H1 (cell line): Measurements from ENCODE around the gene RXRA. TPM values are rescaled to one million over a fixed set of nuclear protein-coding genes. Genes with fewer than 3 reads are reported as not detected.

Experiments
- CTCF ChIA-PET: fragments of 300-600 bp; sonication (Branson Sonifier 250); formaldehyde crosslinking; loops from one replicate; lab custom pipeline; 2021; ENCODE audit not compliant: partially characterized antibody; lab: Charles Lee
- POLR2A ChIA-PET: fragments of 300-600 bp; sonication (Branson Sonifier 250); formaldehyde crosslinking; loops from one replicate; lab custom pipeline; 2021; ENCODE audit warnings: inconsistent platforms; ENCODE audit not compliant: partially characterized antibody; lab: Charles Lee
- DNase-seq, 2 experiments: peaks; one replicate each; pipeline versions ENCODE4 v3.0.0 to v3.0.0-alpha.2; 2010 to 2022; ENCODE audit warnings: low spot score in 2 of 2, low read depth in 1 of 2, mixed read lengths in 1 of 2
- FAIRE-seq: peaks from 2 replicates; lab custom pipeline; 2011; peaks lifted over from hg19 to GRCh38; lab: Jason Lieb, UNC
- H2AFZ ChIP-seq: 2 replicates; pipeline ENCODE4 v1.8.1; 2012; ENCODE audit warnings: low read length, inconsistent platforms
- H2AK5ac ChIP-seq: 2 replicates; pipeline ENCODE4 v1.6.1; 2013; ENCODE audit warnings: low read depth, low read length
- H2BK120ac ChIP-seq: replicated peaks from 2 replicates; pipeline ENCODE3; 2013; ENCODE audit warnings: low read depth, low read length, inconsistent platforms
- H2BK12ac ChIP-seq: 2 replicates; pipeline ENCODE4 v1.6.1; 2013; ENCODE audit warnings: low read depth, low read length
- H2BK15ac ChIP-seq: 2 replicates; pipeline ENCODE4 v1.6.1; 2013; ENCODE audit warnings: low read length
- H2BK20ac ChIP-seq: 2 replicates; pipeline ENCODE4 v1.6.1; 2013; ENCODE audit warnings: low read length
- H2BK5ac ChIP-seq: 2 replicates; pipeline ENCODE4 v1.6.1; 2013; ENCODE audit warnings: low read depth, low read length
- H3K14ac ChIP-seq: 2 replicates; pipeline ENCODE4 v1.6.1; 2013; ENCODE audit warnings: inconsistent platforms; ENCODE audit not compliant: insufficient read length
- H3K18ac ChIP-seq: 2 replicates; pipeline ENCODE4 v1.6.1; 2013; ENCODE audit warnings: low read length; ENCODE audit errors: extremely low read depth
- H3K23ac ChIP-seq: 2 replicates; pipeline ENCODE4 v1.6.1; 2013; ENCODE audit warnings: inconsistent platforms; ENCODE audit not compliant: insufficient read length
- H3K23me2 ChIP-seq: 2 replicates; pipeline ENCODE4 v1.6.1; 2013; ENCODE audit warnings: low read depth, low read length
- H3K27ac ChIP-seq: 2 replicates; pipeline ENCODE4 v1.6.1; 2011; ENCODE audit warnings: low read depth, low read length, inconsistent platforms
- H3K27me3 ChIP-seq, 4 experiments: replicated peaks in 1 of 4; 1 replicate in 1 of 4; 2 replicates in 3 of 4; pipeline versions ENCODE4 v1.6.1 to v1.8.1; 2011 to 2013; ENCODE audit warnings: low read length in 3 of 4, mild to moderate bottlenecking in 3 of 4, inconsistent platforms in 2 of 4, mixed read lengths in 2 of 4, moderate library complexity in 1 of 4; ENCODE audit not compliant: control insufficient read depth in 3 of 4, insufficient read depth in 3 of 4; ENCODE audit errors: extremely low read depth in 1 of 4
- H3K36me3 ChIP-seq, 4 experiments: 2 replicates each; pipeline versions ENCODE4 v1.6.1 to v1.8.1; 2011 to 2013; ENCODE audit warnings: mild to moderate bottlenecking in 4 of 4, low read length in 3 of 4, moderate library complexity in 2 of 4, control low read depth in 1 of 4, inconsistent platforms in 1 of 4; ENCODE audit not compliant: insufficient read depth in 4 of 4, control insufficient read depth in 2 of 4
- H3K4ac ChIP-seq: replicated peaks from 2 replicates; pipeline ENCODE3; 2013; ENCODE audit warnings: low read length, low read depth, mixed read lengths, inconsistent platforms; ENCODE audit not compliant: insufficient read length
- H3K4me1 ChIP-seq, 4 experiments: replicated peaks in 1 of 4; 1 replicate in 1 of 4; 2 replicates in 3 of 4; pipeline versions ENCODE4 v1.6.1 to v1.8.1; 2011 to 2013; ENCODE audit warnings: low read length in 3 of 4, inconsistent platforms in 2 of 4, mixed read lengths in 1 of 4; ENCODE audit not compliant: insufficient read depth in 4 of 4, control insufficient read depth in 3 of 4
- H3K4me2 ChIP-seq, 2 experiments: 2 replicates each; pipeline versions ENCODE4 v1.6.1 to v1.8.1; 2011 to 2013; ENCODE audit warnings: low read depth in 2 of 2, low read length in 2 of 2, control low read depth in 1 of 2, inconsistent platforms in 1 of 2, mild to moderate bottlenecking in 1 of 2; ENCODE audit not compliant: insufficient read depth in 1 of 2
- H3K4me3 ChIP-seq, 4 experiments: fragments of 200-600, 300-600 bp in 1 of 4; sonication (generic), shearing (Covaris generic), sonication (Bioruptor Twin) in 1 of 4; 2 replicates each; pipeline versions ENCODE4 v1.5.1 to v1.8.1; 2011 to 2016; ENCODE audit warnings: low read length in 4 of 4, low read depth in 3 of 4, control low read depth in 2 of 4, inconsistent platforms in 2 of 4, mild to moderate bottlenecking in 2 of 4, mixed read lengths in 1 of 4, moderate library complexity in 1 of 4; ENCODE audit not compliant: insufficient read depth in 2 of 4; ENCODE audit errors: extremely low read depth in 1 of 4
- H3K56ac ChIP-seq: replicated peaks from 2 replicates; pipeline ENCODE3; 2013; ENCODE audit warnings: low read depth, mild to moderate bottlenecking, mixed read lengths, low read length, inconsistent platforms; ENCODE audit not compliant: insufficient read length
- H3K79me1 ChIP-seq: 2 replicates; pipeline ENCODE4 v1.6.1; 2013; ENCODE audit warnings: low read depth, low read length, control low read depth
- H3K79me2 ChIP-seq, 2 experiments: 2 replicates each; pipeline versions ENCODE4 v1.6.1 to v1.8.1; 2012 to 2013; ENCODE audit warnings: low read length in 2 of 2, mild to moderate bottlenecking in 2 of 2, inconsistent platforms in 1 of 2; ENCODE audit not compliant: insufficient read depth in 2 of 2, control insufficient read depth in 1 of 2
- H3K9ac ChIP-seq, 4 experiments: replicated peaks in 1 of 4; 1 replicate in 1 of 4; 2 replicates in 3 of 4; pipeline versions ENCODE4 v1.6.1 to v1.8.1; 2011 to 2013; ENCODE audit warnings: low read depth in 3 of 4, low read length in 3 of 4, control low read depth in 2 of 4, mild to moderate bottlenecking in 2 of 4, moderate library complexity in 2 of 4, inconsistent platforms in 1 of 4; ENCODE audit errors: extremely low read depth in 1 of 4
- H3K9me3 ChIP-seq, 2 experiments: 2 replicates each; pipeline versions ENCODE4 v1.6.1 to v1.8.1; 2012 to 2013; ENCODE audit warnings: mild to moderate bottlenecking in 2 of 2, moderate library complexity in 2 of 2, control low read depth in 1 of 2, inconsistent platforms in 1 of 2, low read depth in 1 of 2, low read length in 1 of 2, mixed read lengths in 1 of 2; ENCODE audit not compliant: insufficient read depth in 2 of 2
- H4K20me1 ChIP-seq, 2 experiments: replicated peaks in 1 of 2; 2 replicates each; pipeline versions ENCODE3 to v1.8.1; 2011 to 2013; ENCODE audit warnings: inconsistent platforms in 2 of 2, low read length in 2 of 2, mild to moderate bottlenecking in 1 of 2; ENCODE audit not compliant: insufficient read depth in 2 of 2, control insufficient read depth in 1 of 2
- H4K5ac ChIP-seq: 2 replicates; pipeline ENCODE4 v1.6.1; 2013; ENCODE audit warnings: low read length, low read depth, mixed read lengths, inconsistent platforms; ENCODE audit not compliant: insufficient read length
- H4K8ac ChIP-seq: 2 replicates; pipeline ENCODE4 v1.8.0; 2013; ENCODE audit warnings: mild to moderate bottlenecking, moderate library complexity, low read length, inconsistent platforms; ENCODE audit not compliant: insufficient read depth; ENCODE audit errors: extremely low read depth
- H4K91ac ChIP-seq: replicated peaks from 2 replicates; pipeline ENCODE3; 2013; ENCODE audit warnings: low read length, mixed read lengths, inconsistent platforms; ENCODE audit not compliant: insufficient read length
- WGBS, 2 experiments: shearing (Covaris generic) in 1 of 2; methylation state at CpG; one replicate each; pipeline versions ENCODE4 v1.1.6 to v1.1.7; 2013 to 2015; ENCODE audit warnings: low lambda C conversion rate in 2 of 2, mixed read lengths in 2 of 2, inconsistent platforms in 1 of 2, low coverage in 1 of 2, missing lambda C conversion rate in 1 of 2; ENCODE audit not compliant: insufficient replicate concordance in 2 of 2, insufficient coverage in 1 of 2, insufficient read length in 1 of 2; ENCODE audit errors: extremely low coverage in 1 of 2, missing lambda C conversion rate in 1 of 2; 5-methylcytosine and 5-hydroxymethylcytosine counted together
- polyA plus RNA-seq, 7 experiments: library from polyadenylated mRNA; depleted of rRNA in 3 of 7; stranded (reverse) in 5 of 7; unstranded in 2 of 7; fragments of >200 nt in 5 of 7; fragments of 200-250 nt in 2 of 7; gene quantifications; 1 replicate in 5 of 7; 2 replicates in 1 of 7; 4 replicates in 1 of 7; pipeline versions ENCODE4 v1.2.1 to v1.2.3, GENCODE V29; 2011 to 2013; ENCODE audit warnings: missing spikeins in 2 of 7, mixed read lengths in 2 of 7
- total RNA-seq: library from RNA; stranded (reverse); fragmentation: NEBNext Ultra II Directional; extraction: Animal tissue kit (Norgen Biotek cat#: 25700); gene quantifications from 2 replicates; pipeline ENCODE4 v1.2.1, GENCODE V29; 2021

RXRA gene
- total and polyA plus RNA-seq, 2 of the 8 experiments (the other 6 are each of a cell fraction or from before 2014, with no cell fraction given), result 9.8 to 29.4 TPM

DNA sequence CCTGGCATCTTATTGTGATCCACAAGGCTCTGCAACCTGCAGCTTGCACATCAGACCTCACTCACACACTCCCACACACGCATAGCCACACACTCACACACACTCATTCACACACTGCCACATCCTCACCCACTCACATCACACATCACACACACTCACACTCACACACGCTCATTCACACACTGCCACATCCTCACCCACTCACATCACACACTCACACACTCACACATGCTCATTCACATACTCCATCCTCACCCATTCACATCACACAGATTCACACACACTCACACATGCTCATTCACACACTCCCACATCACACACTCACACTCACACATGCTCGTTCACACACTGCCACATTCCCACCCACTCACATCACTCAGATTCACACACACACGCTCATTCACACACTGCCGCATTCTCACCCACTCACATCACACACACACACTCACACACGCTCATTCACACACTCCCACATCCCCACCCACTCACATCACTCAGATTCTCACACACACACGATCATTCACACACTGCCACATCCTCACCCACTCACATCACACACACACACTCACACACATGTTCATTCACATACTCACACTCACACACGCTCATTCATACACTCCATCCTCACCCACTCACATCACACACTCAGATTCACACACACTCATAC, 47.1 kb upstream of the RXRA start:
- peak overlapping the region; percentile 45; the same call in 1 of the 2 replicates for H2BK12ac ChIP-seq

More for the DNA sequence above, 47.1 kb upstream of the RXRA start:
- no peak overlapping the region for H3K23ac ChIP-seq
- no peak overlapping the region for H3K4me2 ChIP-seq
- peaks cover 0 to 8% of the 10 kb centered on the region in 2 experiments for H4K20me1 ChIP-seq
- peak overlapping the region; percentile 69 for H3K14ac ChIP-seq
- no peak overlapping the region for H2BK120ac ChIP-seq
- DNase-seq (no peak), FAIRE-seq (no peak)
- no peak overlapping the region for H3K4me3 ChIP-seq
- no peak overlapping the region for H4K5ac ChIP-seq
- peak overlapping the region; percentile 94 for H3K56ac ChIP-seq
- no peak overlapping the region for H4K8ac ChIP-seq
- H2BK20ac ChIP-seq, result peak overlapping the region; percentile 61; the same call in 1 of the 2 replicates
- no peaks in the 10 kb centered on the region; a peak in 1 of 7 replicates for H3K27me3 ChIP-seq
- H3K9ac ChIP-seq, result no peak overlapping the region; a peak in 1 of 7 replicates
- ChIA-PET POLR2A (interaction anchor here (0.6 kb wide), 1 partner anchor 1078 kb away, joined by 4 read pairs; no protein-coding TSS in a partner anchor), CTCF (interaction anchor here (1.0 kb wide), 1 partner anchor 16 kb away, joined by 3 read pairs; no protein-coding TSS in a partner anchor)
- H2AFZ ChIP-seq, result no peak overlapping the region
- peaks cover 0 to 4% of the 10 kb centered on the region in 2 experiments; a peak in 1 of 4 replicates for H3K9me3 ChIP-seq
- H4K91ac ChIP-seq, result peak overlapping the region; percentile 54
- H3K4me1 ChIP-seq, result peaks cover 0 to 5% (median under 1%) of the 10 kb centered on the region in 4 experiments; a peak in 3 of 7 replicates
- H3K36me3 ChIP-seq, result no peaks in the 10 kb centered on the region; a peak in 1 of 8 replicates
- no peak overlapping the region for H3K4ac ChIP-seq
- peak overlapping the region; percentile 4; the same call in 1 of the 2 replicates for H2BK5ac ChIP-seq
- peak overlapping the region; percentile 99 for H2BK15ac ChIP-seq
- peaks cover 8% of the 10 kb centered on the region; the same call in 1 of the 2 replicates for H3K23me2 ChIP-seq
- no peaks in the 10 kb centered on the region for H3K79me2 ChIP-seq
- H2AK5ac ChIP-seq, result peak overlapping the region; percentile 99; the same call in 1 of the 2 replicates
- H3K18ac ChIP-seq, result no peak overlapping the region
- H3K79me1 ChIP-seq, result no peaks in the 10 kb centered on the region
- H3K27ac ChIP-seq, result no peak overlapping the region
- 78 to 98% methylated on average over 4 to 8 of the region's 8 CpGs for whole genome bisulfite sequencing, 2 experiments
